H9 (cell line): ENCODE results near the gene NSMF. TPM values are rescaled to one million over a fixed set of nuclear protein-coding genes. Genes with fewer than 3 reads are reported as not detected.

Experiments used
- DNase-seq: peaks from one replicate; pipeline ENCODE4 v3.0.0-alpha.2; 2017
- H2AFZ ChIP-seq: one replicate; pipeline ENCODE4 v1.6.1; 2013; ENCODE audit warnings: mild to moderate bottlenecking, low read length, control low read depth, moderate library complexity
- H2AK5ac ChIP-seq: 2 replicates; pipeline ENCODE4 v1.6.1; 2013; ENCODE audit warnings: low read length, control low read depth, mixed read lengths; ENCODE audit not compliant: insufficient read length
- H2BK120ac ChIP-seq: one replicate; pipeline ENCODE4 v1.6.1; 2013; ENCODE audit warnings: low read depth, mild to moderate bottlenecking, low read length, control low read depth, inconsistent platforms; ENCODE audit not compliant: poor library complexity, severe bottlenecking
- H2BK12ac ChIP-seq: 2 replicates; pipeline ENCODE4 v1.6.1; 2013; ENCODE audit warnings: low read length, control low read depth, mixed read lengths, low read depth; ENCODE audit not compliant: insufficient read length
- H2BK15ac ChIP-seq: 2 replicates; pipeline ENCODE4 v1.6.1; 2013; ENCODE audit warnings: low read depth, low read length, control low read depth
- H2BK20ac ChIP-seq: one replicate; pipeline ENCODE4 v1.6.1; 2013; ENCODE audit warnings: low read depth, mild to moderate bottlenecking, low read length, control low read depth, inconsistent platforms; ENCODE audit not compliant: poor library complexity, severe bottlenecking
- H2BK5ac ChIP-seq: 2 replicates; pipeline ENCODE4 v1.6.1; 2013; ENCODE audit warnings: low read length, control low read depth, mixed read lengths; ENCODE audit not compliant: insufficient read length
- H3K14ac ChIP-seq: 2 replicates; pipeline ENCODE4 v1.6.1; 2013; ENCODE audit warnings: low read length, control low read depth; ENCODE audit not compliant: insufficient read depth
- H3K18ac ChIP-seq: 2 replicates; pipeline ENCODE4 v1.6.1; 2013; ENCODE audit warnings: low read depth, mild to moderate bottlenecking, mixed read lengths, low read length, control low read depth; ENCODE audit not compliant: insufficient read length
- H3K23ac ChIP-seq: 2 replicates; pipeline ENCODE4 v1.6.1; 2013; ENCODE audit warnings: low read length, control low read depth, mixed read lengths, low read depth; ENCODE audit not compliant: insufficient read length
- H3K23me2 ChIP-seq: 2 replicates; pipeline ENCODE4 v1.6.1; 2013; ENCODE audit warnings: low read depth, mild to moderate bottlenecking, mixed read lengths, low read length, control low read depth; ENCODE audit not compliant: insufficient read length, poor library complexity, severe bottlenecking
- H3K27ac ChIP-seq: 2 replicates; pipeline ENCODE4 v1.5.1; 2013; ENCODE audit warnings: low read length, control low read depth, mixed read lengths, low read depth; ENCODE audit not compliant: insufficient read length
- H3K27me3 ChIP-seq: 2 replicates; pipeline ENCODE4 v1.6.1; 2013; ENCODE audit warnings: low read length, control low read depth, inconsistent platforms; ENCODE audit not compliant: insufficient read depth
- H3K4ac ChIP-seq: 2 replicates; pipeline ENCODE4 v1.6.1; 2013; ENCODE audit warnings: low read depth, mild to moderate bottlenecking, control low read depth, inconsistent platforms, low read length, moderate library complexity
- H3K4me1 ChIP-seq: 2 replicates; pipeline ENCODE4 v1.6.1; 2013; ENCODE audit warnings: low read length, control low read depth, inconsistent platforms; ENCODE audit not compliant: insufficient read depth
- H3K4me2 ChIP-seq: 2 replicates; pipeline ENCODE4 v1.6.1; 2013; ENCODE audit warnings: low read length, control low read depth, mixed read lengths; ENCODE audit not compliant: insufficient read length, insufficient read depth
- H3K56ac ChIP-seq: 2 replicates; pipeline ENCODE4 v1.6.1; 2013; ENCODE audit warnings: low read depth, mild to moderate bottlenecking, mixed read lengths, low read length, control low read depth; ENCODE audit not compliant: insufficient read length
- H3K79me1 ChIP-seq: 2 replicates; pipeline ENCODE4 v1.6.1; 2013; ENCODE audit warnings: low read depth, mild to moderate bottlenecking, moderate library complexity, low read length, control low read depth, inconsistent platforms; ENCODE audit not compliant: insufficient read depth, poor library complexity, severe bottlenecking
- H3K79me2 ChIP-seq: 2 replicates; pipeline ENCODE4 v1.6.1; 2013; ENCODE audit warnings: low read length, control low read depth, inconsistent platforms; ENCODE audit not compliant: insufficient read depth
- H3K9ac ChIP-seq: 2 replicates; pipeline ENCODE4 v1.6.1; 2013; ENCODE audit warnings: low read length, control low read depth, mixed read lengths; ENCODE audit not compliant: insufficient read length; ENCODE audit errors: extremely low read depth
- H3K9me3 ChIP-seq: one replicate; pipeline ENCODE4 v1.6.1; 2013; ENCODE audit warnings: low read depth, low read length, inconsistent platforms; ENCODE audit not compliant: control insufficient read depth
- H3T11ph ChIP-seq: one replicate; pipeline ENCODE4 v1.6.1; 2013; ENCODE audit warnings: mild to moderate bottlenecking, low read length, control low read depth, inconsistent platforms
- H4K20me1 ChIP-seq: one replicate; pipeline ENCODE4 v1.6.1; 2013; ENCODE audit not compliant: control insufficient read depth, insufficient read length, insufficient read depth
- H4K5ac ChIP-seq: 2 replicates; pipeline ENCODE4 v1.6.1; 2013; ENCODE audit warnings: low read depth, mild to moderate bottlenecking, mixed read lengths, low read length, control low read depth; ENCODE audit not compliant: insufficient read length
- H4K8ac ChIP-seq: replicated peaks from 2 replicates; pipeline ENCODE4 v1.6.1; 2013; ENCODE audit warnings: low read length, control low read depth, mixed read lengths, low read depth; ENCODE audit not compliant: insufficient read length
- H4K91ac ChIP-seq: 2 replicates; pipeline ENCODE4 v1.6.1; 2013; ENCODE audit warnings: low read depth, mild to moderate bottlenecking, moderate library complexity, mixed read lengths, low read length, control low read depth; ENCODE audit not compliant: insufficient read length
- H3K27ac Mint-ChIP-seq, 3 experiments: 2 replicates in 2 of 3; 3 replicates in 1 of 3; pipeline ENCODE4 v1.8.0; 2020 to 2021; ENCODE audit warnings: mixed read lengths in 3 of 3, mild to moderate bottlenecking in 1 of 3, moderate library complexity in 1 of 3
- H3K27me3 Mint-ChIP-seq: 2 replicates; pipeline ENCODE4 v1.8.0; 2021; ENCODE audit warnings: low read depth, mild to moderate bottlenecking, moderate library complexity, mixed read lengths
- H3K36me3 Mint-ChIP-seq, 3 experiments: 2 replicates in 2 of 3; 3 replicates in 1 of 3; pipeline ENCODE4 v1.8.0; 2020 to 2021; ENCODE audit warnings: low read depth in 3 of 3, mixed read lengths in 3 of 3; ENCODE audit not compliant: insufficient read depth in 1 of 3
- H3K4me1 Mint-ChIP-seq, 2 experiments: 2 replicates each; pipeline ENCODE4 v1.8.0; 2020; ENCODE audit warnings: mixed read lengths in 2 of 2
- H3K4me3 Mint-ChIP-seq, 2 experiments: 2 replicates in 1 of 2; 3 replicates in 1 of 2; pipeline ENCODE4 v1.8.0; 2020 to 2021; ENCODE audit warnings: mild to moderate bottlenecking in 2 of 2, mixed read lengths in 2 of 2, moderate library complexity in 1 of 2
- H3K9me3 Mint-ChIP-seq, 2 experiments: 2 replicates in 1 of 2; 3 replicates in 1 of 2; pipeline ENCODE4 v1.8.0; 2020; ENCODE audit warnings: mild to moderate bottlenecking in 2 of 2, mixed read lengths in 2 of 2, moderate library complexity in 1 of 2
- WGBS: extraction: QIAGEN DNeasy Blood & Tissue Kit; methylation state at CpG from one replicate; pipeline ENCODE4 v1.1.7; 2013; ENCODE audit warnings: missing lambda C conversion rate, low lambda C conversion rate, mixed read lengths; ENCODE audit not compliant: insufficient read length; ENCODE audit errors: extremely low coverage; 5-methylcytosine and 5-hydroxymethylcytosine counted together
- total RNA-seq: library from RNA; stranded (reverse); gene quantifications from 2 replicates; pipeline ENCODE4 v1.2.1, GENCODE V29; 2021
- TF ChIP-seq, protein P1 (sequence below): fragments of 200-600 bp; sonication (generic); conservative IDR thresholded peaks from 3 replicates; pipeline ENCODE4 v1.8.0; 2021; ENCODE audit warnings: antibody characterized with exemption, mild to moderate bottlenecking

Gene NSMF
- total RNA-seq, 1 experiment from 2014 or later: 46.3 TPM

GRCh38 chr9:137486545-137487453 lies 27.7 kb upstream of the NSMF start:
- H2AFZ ChIP-seq: no peak overlapping the region
- no peaks in the 10 kb centered on the region for H3K79me2 ChIP-seq
- no peak overlapping the region for H4K91ac ChIP-seq
- no peak overlapping the region for H3K4ac ChIP-seq
- Mint-ChIP-seq H3K27ac (no peak overlapping the region), H3K4me1 (no peaks in the 10 kb centered on the region), H3K36me3 (no peaks in the 10 kb centered on the region), H3K9me3 (peaks cover 0 to 2% of the 10 kb centered on the region in 2 experiments; a peak in 1 of 5 replicates), H3K27me3 (peaks cover 1% of the 10 kb centered on the region), H3K4me3 (no peak overlapping the region)
- H3K18ac ChIP-seq: no peak overlapping the region
- no peak overlapping the region for H4K8ac ChIP-seq
- H2BK5ac ChIP-seq: no peak overlapping the region
- no peak overlapping the region for H3K9ac ChIP-seq
- H2BK20ac ChIP-seq: no peak overlapping the region
- no peak overlapping the region for H2BK15ac ChIP-seq
- H3K56ac ChIP-seq: no peak overlapping the region
- H3K23me2 ChIP-seq: no peaks in the 10 kb centered on the region
- WGBS: no CpG with 5 or more reads among the region's 35 CpGs
- H2AK5ac ChIP-seq: no peak overlapping the region
- no peaks in the 10 kb centered on the region for H3K9me3 ChIP-seq
- H3K4me2 ChIP-seq: no peak overlapping the region
- H2BK12ac ChIP-seq: no peak overlapping the region
- DNase-seq: no peak
- no peak overlapping the region for H4K5ac ChIP-seq
- TF ChIP-seq, protein P1, sequence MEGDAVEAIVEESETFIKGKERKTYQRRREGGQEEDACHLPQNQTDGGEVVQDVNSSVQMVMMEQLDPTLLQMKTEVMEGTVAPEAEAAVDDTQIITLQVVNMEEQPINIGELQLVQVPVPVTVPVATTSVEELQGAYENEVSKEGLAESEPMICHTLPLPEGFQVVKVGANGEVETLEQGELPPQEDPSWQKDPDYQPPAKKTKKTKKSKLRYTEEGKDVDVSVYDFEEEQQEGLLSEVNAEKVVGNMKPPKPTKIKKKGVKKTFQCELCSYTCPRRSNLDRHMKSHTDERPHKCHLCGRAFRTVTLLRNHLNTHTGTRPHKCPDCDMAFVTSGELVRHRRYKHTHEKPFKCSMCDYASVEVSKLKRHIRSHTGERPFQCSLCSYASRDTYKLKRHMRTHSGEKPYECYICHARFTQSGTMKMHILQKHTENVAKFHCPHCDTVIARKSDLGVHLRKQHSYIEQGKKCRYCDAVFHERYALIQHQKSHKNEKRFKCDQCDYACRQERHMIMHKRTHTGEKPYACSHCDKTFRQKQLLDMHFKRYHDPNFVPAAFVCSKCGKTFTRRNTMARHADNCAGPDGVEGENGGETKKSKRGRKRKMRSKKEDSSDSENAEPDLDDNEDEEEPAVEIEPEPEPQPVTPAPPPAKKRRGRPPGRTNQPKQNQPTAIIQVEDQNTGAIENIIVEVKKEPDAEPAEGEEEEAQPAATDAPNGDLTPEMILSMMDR: no peak
- no peaks in the 10 kb centered on the region for H4K20me1 ChIP-seq
- H3K4me1 ChIP-seq: no peaks in the 10 kb centered on the region
- H2BK120ac ChIP-seq: no peak overlapping the region
- H3K79me1 ChIP-seq: no peaks in the 10 kb centered on the region
- H3K27me3 ChIP-seq: no peaks in the 10 kb centered on the region
- no peak overlapping the region for H3T11ph ChIP-seq
- no peak overlapping the region for H3K23ac ChIP-seq
- no peak overlapping the region for H3K27ac ChIP-seq
- H3K14ac ChIP-seq: no peak overlapping the region
